NCI-H2171 (cell line): Measurements from ENCODE around the gene SSTR5.
"Not testable (repeated sequence)": the region's sequence is repeated elsewhere in the genome, so short reads cannot be mapped to it uniquely, and the experiment has no call there.

Experiments used
- DNase-seq: peaks from one replicate; lab custom pipeline; 2025; lab: John Stamatoyannopoulos, UW

Gene SSTR5

DNA sequence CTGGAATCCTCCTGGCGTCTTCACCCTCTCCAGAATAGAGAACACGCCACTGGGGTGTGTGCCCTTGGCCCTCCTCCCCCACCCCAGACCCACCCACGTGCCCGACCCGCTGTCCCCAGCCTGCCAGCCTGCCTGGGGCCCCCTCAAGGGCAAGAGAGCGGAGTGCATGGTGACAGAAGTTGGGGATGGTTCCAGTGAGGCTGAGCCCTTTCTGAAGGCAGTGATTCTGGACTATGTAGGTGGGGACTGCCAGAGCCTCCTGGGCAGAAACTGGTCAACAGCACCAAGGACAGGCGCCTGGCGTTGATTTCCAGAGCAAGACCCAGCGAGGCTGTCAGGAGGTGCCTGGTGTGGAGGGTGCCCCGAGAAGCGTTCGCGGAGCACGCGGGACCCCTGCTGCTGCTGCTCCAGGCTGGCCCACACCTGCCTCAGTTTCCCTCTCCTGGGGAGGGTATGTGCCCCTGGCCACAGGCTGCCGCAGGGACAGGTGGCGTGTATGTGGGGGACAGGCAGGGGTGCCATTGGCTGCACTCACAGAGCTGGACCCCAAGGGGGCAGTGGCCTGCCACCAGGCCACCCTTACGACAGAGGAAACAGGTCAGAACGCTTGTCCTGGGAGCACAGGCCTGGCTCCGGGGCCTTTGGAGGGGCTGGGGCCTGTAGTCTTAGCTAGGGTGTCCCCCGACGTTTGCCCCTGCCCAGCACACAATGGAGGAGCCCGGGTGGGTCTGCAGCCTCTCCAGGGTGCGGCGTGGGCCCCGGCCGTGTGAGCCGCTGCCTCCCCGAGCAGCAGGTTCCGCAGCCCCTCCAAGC is 1.2 kb downstream of the SSTR5 start:
- DNase-seq = no peak

- DNase-seq = no peak
These were observed 1.8 kb downstream of the SSTR5 start for GRCh38 chr16:1074379-1074649.

DNA sequence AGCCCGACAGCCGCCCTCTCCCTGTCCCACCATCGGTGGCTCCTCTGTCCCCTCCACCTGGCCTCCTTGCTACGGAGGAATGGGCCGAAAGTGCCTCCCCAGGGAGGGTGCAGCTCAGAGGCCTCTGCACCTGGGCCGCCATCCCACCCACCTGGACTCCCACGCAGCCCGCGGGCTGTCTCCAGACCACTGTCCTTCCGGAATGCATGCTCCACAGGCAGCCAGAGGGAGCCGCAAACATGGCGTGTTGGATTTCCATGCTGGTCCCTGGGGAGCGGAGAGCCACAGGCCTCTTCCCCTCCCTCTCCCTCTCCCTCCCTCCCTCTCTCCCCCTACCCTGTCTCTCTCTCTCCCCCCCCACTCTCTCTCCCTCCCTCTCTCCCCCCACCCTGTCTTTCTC is 3.0 kb downstream of the SSTR5 start:
- DNase-seq = peak; percentile 67

DNA sequence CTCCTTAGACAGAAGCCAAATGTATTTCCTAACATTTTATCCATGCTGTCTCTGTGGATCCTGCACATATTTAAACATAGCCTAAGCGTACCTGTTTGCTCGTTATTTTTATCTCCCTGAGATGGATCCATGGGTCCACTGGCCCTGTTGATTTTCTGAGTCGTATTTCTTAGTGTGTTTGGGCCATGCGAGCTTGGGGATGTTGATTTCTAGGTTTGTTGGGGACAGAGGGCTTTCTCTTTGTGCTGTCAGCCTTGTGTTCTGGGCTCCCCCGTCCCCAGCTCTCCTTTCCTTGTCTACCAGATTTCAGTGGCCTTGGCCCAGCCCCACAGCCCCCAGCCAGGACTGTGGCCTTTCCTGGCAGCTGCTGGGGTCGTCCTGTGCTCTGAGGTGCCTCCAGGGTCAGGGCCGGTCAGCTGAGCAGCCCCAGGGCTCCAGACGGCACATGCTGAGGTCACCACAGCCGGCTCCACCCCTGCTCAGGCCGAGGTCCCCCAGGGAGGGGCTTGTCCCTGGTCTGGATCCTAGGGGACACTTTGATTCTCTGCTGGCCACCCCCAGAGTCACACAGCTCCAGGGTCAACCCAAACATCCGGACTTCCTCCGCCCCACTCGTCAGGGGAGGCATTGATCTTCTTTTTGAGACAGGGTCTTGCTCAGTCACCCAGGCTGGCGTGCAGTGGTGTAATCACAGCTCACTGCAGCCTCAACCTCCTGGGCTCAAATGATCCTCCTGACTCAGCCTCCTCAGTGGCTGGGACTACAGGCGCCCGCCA is 4.4 kb downstream of the SSTR5 start:
- no peak for DNase-seq

GRCh38 chr16:1077877-1078578 is 5.5 kb downstream of the SSTR5 start:
- no peak for DNase-seq

DNA sequence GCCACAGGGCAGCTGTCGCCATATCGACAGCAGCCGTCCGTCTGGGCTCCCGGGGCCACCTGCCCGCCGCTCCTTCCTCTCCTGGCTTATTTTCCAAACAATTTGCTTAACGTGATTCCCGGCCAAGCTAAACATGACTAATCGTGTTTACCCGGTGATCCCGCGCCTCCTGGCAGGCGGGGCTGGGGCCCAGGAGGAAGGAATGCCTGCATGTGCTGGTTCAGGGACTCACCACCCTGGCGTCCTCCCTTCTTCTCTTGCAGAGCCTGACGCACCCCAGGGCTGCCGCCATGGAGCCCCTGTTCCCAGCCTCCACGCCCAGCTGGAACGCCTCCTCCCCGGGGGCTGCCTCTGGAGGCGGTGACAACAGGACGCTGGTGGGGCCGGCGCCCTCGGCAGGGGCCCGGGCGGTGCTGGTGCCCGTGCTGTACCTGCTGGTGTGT is 6.1 kb downstream of the SSTR5 start:
- peak; percentile 69 for DNase-seq

DNA sequence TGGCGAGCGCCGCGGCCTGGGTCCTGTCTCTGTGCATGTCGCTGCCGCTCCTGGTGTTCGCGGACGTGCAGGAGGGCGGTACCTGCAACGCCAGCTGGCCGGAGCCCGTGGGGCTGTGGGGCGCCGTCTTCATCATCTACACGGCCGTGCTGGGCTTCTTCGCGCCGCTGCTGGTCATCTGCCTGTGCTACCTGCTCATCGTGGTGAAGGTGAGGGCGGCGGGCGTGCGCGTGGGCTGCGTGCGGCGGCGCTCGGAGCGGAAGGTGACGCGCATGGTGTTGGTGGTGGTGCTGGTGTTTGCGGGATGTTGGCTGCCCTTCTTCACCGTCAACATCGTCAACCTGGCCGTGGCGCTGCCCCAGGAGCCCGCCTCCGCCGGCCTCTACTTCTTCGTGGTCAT is 6.8 kb downstream of the SSTR5 start:
- DNase-seq = no peak

DNA sequence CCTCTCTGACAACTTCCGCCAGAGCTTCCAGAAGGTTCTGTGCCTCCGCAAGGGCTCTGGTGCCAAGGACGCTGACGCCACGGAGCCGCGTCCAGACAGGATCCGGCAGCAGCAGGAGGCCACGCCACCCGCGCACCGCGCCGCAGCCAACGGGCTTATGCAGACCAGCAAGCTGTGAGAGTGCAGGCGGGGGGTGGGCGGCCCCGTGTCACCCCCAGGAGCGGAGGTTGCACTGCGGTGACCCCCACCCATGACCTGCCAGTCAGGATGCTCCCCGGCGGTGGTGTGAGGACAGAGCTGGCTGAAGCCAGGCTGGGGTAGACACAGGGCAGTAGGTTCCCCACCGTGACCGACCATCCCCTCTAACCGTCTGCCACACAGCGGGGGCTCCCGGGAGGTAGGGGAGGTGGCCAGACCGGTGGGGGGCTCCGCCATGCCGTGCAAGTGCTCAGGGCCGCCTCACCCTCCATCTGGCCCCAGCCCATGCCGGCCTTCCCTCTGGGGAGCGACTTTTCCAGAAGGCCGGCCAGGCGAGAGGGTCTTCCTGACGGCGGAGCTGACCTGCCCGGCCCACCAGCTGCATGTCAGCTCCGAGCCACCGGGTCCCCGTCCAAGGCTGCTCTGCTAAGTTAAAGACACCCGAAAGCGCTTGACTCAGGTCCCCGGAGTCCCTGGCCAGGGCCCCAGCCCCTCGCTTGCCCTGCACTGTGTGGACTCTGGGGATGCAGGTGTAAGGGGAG is 7.4 kb downstream of the SSTR5 start:
- no peak for DNase-seq

DNA sequence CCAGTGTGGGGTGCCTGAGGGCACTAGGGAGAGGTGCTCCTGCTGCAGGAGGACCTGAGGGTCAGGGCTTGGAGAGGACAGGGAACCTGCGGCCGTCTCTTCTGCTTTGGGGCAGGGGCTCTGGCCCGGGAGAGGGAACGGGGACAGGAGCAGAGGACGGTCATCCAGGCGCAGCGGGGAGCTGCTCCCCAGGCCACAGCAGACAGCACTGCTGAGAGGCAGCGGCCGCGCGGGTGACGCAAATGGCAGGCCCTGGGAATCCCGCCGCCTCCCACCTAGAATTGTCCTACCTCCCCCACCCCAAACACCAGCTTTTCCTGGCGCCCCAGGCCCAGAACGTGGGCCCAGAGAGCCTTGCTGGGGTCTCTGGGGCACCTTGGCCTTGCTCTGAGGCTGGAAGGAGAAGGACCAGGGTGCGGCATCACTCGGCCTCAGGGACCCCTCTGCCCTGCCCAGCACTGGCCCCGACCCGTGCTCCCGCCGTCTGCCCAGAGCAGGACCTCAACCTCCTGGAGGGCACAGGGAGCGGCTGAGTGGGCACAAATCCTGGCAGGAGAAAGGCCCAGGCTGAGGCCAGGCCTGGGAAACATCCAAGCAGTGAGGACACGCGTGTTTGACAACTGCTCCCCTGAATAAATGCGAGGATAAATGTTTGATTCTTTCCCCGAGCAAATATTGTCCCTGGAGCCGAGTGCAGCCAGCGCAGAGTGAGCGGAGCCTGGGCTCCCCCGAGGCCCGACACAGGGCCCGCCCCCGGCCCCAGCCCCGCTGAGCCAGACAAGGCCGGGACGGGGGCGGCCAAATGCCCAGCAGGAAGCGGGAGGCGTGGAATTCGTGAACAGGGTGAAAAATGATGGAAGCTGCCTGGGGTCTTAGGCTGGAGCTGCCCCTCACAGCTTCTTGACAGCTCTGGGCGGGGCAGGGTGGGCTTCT is 8.5 kb downstream of the SSTR5 start:
- no peak for DNase-seq

- DNase-seq = no peak
These were observed 9.3 kb downstream of the SSTR5 start for GRCh38 chr16:1081734-1082265.

DNA sequence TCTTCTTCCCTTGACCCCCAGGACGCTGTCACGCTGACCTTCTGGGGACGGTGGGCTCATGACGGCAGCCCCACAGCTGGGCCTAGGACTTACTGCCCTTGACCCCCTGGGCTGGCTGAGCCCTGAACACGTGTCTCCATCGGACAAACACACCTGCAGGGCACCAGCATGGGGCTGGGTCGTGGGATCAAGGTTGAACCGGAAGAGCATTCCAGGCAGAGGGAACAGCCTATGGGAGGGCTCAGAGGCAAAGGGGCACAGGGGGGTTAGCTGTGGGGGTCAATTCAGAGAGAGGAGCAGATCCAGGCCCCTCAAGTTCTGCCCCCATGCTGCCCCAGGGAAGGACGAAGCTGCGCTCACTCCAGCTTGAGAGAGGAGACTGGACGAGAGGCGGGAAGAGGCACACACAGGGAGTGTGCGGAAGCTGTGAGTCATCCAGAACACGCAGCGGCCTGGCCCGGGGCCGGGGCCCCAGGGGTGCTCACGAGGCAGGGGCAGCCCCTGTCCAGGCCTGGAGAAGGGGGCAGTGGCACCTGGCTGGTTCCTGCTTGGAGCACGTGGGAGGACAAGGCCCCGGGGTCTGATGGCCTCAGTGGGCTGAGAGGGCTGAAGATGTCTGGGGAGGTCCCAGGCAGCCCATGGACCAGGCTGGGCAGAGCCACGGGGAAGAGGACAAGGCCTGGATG is 9.9 kb downstream of the SSTR5 start:
- DNase-seq = no peak

DNA sequence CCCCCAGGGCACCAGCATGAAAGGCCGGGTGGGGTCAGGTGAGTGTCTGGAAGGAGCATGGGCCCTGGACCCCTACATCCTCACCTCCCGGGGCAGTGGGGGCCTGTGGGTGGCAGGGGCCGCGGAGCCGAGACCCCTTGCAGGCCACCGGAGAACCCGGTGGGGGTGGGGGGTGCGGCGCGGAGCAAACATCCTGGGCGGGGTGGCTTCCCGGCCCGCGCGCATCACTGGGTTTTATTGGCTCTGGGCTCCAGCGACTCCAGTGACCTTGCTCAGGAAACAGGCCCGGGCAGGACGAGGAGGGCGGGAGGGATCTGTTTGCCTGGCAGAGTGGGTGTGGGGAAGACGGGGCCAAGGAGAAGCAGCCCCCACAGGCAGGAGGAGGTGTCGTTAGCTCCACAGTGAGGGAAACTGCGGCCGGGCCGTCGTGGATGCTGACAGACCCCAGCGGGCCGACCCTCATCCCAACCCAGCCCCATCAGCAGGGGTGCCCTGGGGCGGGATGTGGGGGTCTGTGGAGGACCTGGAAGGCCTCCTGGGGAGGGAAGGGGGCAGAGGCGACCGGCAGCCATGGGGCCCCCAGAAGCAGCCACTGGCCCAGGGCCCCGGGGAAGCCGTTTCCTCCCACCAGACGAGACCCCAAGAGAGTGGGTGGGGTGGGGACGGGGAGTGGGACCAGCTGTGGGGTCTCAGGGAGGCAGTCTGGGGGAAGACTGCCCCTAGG is 10.6 kb downstream of the SSTR5 start:
- DNase-seq = no peak

DNA sequence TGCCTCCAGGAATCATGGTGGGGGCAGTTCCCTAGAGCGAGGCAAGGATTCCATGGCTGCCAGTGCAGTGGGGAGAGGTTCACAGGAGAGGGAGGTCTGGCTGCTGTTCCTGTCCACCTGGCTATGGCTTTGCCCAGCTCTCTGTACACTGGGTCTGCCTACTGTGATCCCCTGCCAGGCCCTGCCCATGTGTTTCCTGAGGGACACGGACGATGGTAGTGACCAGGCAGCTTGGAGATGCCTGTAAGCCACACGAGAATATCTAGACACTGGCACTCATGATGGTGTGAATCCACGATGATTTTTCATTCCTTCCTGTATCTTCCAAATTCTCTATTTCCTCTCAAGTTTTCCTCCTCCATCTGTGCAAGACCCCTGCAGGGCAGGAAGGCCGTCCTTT is 12.4 kb downstream of the SSTR5 start:
- DNase-seq = no peak

- not testable (repeated sequence) for DNase-seq
These were observed 13.9 kb downstream of the SSTR5 start for GRCh38 chr16:1086443-1086842.

DNA sequence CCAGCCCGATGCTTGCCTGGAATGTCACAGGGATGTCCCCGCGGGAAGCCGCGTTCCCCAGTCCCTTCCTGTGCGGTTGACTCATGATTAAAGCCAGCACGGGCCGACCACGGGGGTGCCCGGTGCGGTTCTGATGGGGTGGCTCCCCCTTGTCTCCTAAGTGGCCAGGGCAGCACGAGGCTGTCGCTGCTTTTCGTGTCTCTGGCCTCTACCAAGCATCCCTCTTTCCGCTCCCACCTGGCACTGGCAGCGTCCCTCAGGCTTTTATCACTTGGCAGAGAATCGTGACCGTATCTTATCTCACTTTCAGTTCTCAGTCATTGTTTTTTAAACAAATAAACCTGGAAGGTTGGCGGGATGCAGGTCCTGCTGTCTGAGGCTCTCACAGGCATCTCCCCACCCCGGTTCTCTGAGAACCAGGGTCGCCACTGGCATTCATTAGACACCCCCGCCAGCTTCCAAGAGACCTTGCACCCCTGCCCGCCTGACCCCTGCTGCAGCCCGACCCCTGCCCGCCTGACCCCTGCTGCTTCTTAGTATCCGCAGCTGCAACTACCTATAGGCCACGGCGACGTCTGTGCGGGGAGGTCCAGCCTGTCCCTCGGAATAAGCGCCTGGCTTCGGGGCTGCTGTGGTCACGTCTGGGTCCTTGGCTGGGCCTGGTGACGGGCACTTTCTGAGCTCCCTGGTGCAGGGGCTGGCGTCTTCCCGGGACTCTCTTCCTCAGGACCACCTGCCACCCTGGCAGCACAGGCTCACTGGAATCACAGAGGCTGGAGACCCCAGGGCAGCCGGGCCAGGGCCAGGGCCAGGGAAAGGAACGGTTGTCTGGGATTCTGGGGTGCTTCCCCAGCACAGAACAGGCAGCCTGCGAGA is 16.0 kb downstream of the SSTR5 start:
- DNase-seq = no peak

DNA sequence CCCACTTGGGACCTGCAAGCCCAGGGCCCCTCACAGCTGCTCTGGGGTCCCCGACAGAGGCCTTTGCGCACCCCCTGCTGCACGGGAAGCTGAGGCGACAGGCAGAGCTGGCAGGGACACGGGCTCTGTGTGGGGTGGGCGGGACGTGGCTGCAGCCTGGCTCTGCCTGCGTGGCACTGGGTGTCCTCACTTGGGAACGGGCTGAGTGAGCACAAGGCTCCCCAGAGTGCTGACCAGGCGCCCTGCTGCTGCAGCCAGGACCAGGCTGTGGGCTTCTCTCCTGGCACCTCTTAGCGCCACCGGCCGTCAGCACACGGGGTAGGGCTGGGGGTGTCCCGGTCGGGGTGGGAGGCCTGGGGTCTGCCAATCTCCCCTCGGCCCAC is 16.9 kb downstream of the SSTR5 start:
- no peak for DNase-seq

- DNase-seq = no peak
These were observed 17.5 kb downstream of the SSTR5 start for GRCh38 chr16:1089822-1090619.
